ENCODE results near the gene PYDC2. TPM values are rescaled to one million over a fixed set of nuclear protein-coding genes. Genes with fewer than 3 reads are reported as not detected.

The PYDC2 gene
- total RNA-seq, 2 donors from 2014 or later: not detected

DNA sequence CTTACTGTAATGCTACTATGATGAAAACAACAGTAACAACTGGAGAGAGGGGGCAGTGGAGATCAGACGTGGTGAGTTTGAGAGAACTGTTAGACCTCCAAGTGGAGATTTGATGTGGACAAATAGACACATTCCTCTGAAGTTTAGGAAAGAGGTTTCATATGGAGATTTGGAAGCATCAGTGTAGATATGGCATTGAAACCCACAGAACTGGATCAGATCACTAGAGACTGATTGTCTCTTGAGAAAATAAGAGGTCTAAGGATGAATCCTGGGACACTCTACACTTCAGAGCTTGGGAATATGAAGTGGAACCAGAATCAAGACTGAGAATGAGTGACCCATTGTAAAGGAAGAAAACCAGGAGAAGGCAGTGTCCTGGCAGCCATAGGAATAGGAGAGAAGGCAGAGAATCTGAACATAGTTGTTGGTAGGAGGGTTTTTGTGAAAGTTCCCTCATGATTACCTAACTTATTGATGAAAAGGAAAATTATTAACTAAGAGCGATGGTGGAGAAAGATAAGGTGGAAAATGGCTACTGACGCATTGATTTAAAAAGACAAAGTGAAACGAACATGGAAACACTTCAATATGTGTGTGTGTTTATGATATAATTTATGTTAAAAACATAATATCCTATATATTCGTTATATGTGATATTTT is 29.7 kb upstream of the PYDC2 start:
- Histone ChIP-seq H3K4me1 (no peaks in the 10 kb centered on the region), H3K9me3 (no peaks in the 10 kb centered on the region), H3K27me3 (no peaks in the 10 kb centered on the region), H3K36me3 (no peaks in the 10 kb centered on the region), H3K9ac (ENCODE audit: low read depth in 2 of 2, low read length in 2 of 2) (no peak overlapping the region), H3K27ac (no peak overlapping the region), H3K4me3 (no peak overlapping the region)
- DNase-seq: no peak
- intact Hi-C loops (cut with DNase I): no loop called here
- TF ChIP-seq, protein P1, sequence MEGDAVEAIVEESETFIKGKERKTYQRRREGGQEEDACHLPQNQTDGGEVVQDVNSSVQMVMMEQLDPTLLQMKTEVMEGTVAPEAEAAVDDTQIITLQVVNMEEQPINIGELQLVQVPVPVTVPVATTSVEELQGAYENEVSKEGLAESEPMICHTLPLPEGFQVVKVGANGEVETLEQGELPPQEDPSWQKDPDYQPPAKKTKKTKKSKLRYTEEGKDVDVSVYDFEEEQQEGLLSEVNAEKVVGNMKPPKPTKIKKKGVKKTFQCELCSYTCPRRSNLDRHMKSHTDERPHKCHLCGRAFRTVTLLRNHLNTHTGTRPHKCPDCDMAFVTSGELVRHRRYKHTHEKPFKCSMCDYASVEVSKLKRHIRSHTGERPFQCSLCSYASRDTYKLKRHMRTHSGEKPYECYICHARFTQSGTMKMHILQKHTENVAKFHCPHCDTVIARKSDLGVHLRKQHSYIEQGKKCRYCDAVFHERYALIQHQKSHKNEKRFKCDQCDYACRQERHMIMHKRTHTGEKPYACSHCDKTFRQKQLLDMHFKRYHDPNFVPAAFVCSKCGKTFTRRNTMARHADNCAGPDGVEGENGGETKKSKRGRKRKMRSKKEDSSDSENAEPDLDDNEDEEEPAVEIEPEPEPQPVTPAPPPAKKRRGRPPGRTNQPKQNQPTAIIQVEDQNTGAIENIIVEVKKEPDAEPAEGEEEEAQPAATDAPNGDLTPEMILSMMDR (IDR thresholded peaks at IDR 0.05): no peak

- Histone ChIP-seq H3K27me3 (no peaks in the 10 kb centered on the region), H3K9me3 (no peaks in the 10 kb centered on the region), H3K36me3 (no peaks in the 10 kb centered on the region)
Measured at GRCh38 chr3:191432162-191432561, 28.8 kb upstream of the PYDC2 start.

DNA sequence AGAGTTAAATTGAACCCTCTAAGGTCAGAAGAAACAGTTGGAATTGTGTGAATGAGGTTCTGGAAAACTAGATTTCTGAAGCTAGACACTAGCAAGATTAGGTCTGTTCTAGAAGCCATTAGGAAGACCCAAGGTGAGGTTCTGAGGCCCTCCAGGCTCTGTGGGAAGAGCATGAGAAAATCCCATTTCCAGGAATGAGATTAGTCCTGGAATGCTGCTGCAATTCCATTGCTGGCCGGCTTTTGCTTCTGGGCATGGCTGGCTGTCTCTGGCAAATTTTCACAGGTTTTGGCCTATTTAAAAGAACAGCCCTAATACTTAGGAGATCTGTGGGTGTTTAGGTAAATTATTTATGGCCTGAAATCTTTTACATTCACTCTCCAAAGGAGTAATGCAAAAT is 26.9 kb upstream of the PYDC2 start:
- TF ChIP-seq, protein P1 (IDR thresholded peaks at IDR 0.05): no peak
- no peaks in the 10 kb centered on the region for H3K9me3 ChIP-seq
- no peaks in the 10 kb centered on the region for H3K27me3 ChIP-seq
- no peak overlapping the region for H3K4me3 ChIP-seq
- H3K36me3 ChIP-seq: no peaks in the 10 kb centered on the region
- no peaks in the 10 kb centered on the region for H3K4me1 ChIP-seq
- intact Hi-C loops (cut with DNase I): no loop called here
- DNase-seq: no peak
- H3K9ac ChIP-seq (ENCODE audit: low read depth in 2 of 2, low read length in 2 of 2): no peak overlapping the region
- H3K27ac ChIP-seq: no peak overlapping the region

More at GRCh38 chr3:191432162-191432561, 28.8 kb upstream of the PYDC2 start:
- intact Hi-C loops (cut with DNase I): no loop called here
- TF ChIP-seq, protein P1 (IDR thresholded peaks at IDR 0.05): no peak
- H3K4me3 ChIP-seq: no peak overlapping the region
- no peak overlapping the region for H3K9ac ChIP-seq (ENCODE audit: low read depth in 2 of 2, low read length in 2 of 2)
- H3K27ac ChIP-seq: no peak overlapping the region
- DNase-seq: no peak
- no peaks in the 10 kb centered on the region for H3K4me1 ChIP-seq

DNA sequence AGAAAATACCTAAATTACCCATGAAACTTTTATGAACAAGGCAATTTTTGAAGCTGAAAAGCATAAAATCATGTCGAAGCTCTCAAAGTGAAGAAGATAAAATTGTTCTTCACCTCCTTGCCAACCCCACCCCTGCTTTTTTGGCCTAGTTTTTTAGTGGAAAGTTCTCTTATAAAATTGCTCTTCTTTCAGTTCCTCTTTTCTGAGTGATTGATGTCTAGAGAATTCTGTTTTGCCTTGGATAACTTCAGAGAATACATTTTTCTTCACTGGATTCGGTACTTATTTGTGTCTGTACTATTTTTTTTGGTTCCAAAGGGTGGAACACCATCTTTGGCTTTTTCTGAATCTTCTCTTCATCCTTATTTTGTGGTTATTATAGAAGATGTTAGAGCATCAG is 25.0 kb upstream of the PYDC2 start:
- Histone ChIP-seq H3K4me3 (no peak overlapping the region), H3K9ac (ENCODE audit: low read depth in 2 of 2, low read length in 2 of 2) (no peak overlapping the region), H3K36me3 (no peaks in the 10 kb centered on the region), H3K27me3 (no peaks in the 10 kb centered on the region), H3K4me1 (no peaks in the 10 kb centered on the region), H3K9me3 (no peaks in the 10 kb centered on the region), H3K27ac (no peak overlapping the region)
- intact Hi-C loops (cut with DNase I): no loop called here
- TF ChIP-seq, protein P1 (IDR thresholded peaks at IDR 0.05): no peak
- no peak for DNase-seq

DNA sequence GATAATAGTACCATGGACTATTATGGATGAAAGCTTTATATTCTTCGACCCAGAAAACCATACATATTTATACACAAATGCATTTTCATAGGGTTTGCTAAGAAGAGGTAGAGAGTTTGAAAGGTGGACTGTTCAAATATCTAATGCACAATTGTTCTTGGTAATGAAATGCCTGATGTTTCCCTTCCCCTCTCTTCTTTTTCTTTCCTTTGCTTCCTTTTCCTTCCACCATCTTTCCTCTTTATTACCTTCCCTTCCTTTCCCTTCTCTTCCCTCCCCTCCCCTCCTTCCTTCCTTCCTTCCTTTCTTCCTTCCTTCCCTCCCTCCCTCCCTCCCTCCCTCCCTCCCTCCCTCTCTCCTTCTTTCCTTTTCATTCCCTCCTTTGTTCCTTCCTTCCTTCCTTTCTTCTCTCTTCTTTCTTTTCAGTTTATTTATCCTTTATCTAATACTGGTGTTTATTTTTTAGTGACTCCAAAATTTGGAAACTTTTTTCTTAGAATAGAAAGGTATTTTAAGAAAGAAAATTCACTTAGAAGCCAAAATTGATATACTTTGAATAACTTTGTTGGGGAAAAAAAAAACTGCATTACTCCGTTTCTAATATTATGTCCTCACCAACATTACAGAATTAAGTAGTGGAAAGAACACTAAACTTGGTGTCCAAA is 22.7 kb upstream of the PYDC2 start:
- Histone ChIP-seq H3K36me3 (no peaks in the 10 kb centered on the region), H3K27ac (no peak overlapping the region), H3K9ac (ENCODE audit: low read depth in 2 of 2, low read length in 2 of 2) (no peak overlapping the region), H3K4me3 (no peak overlapping the region), H3K4me1 (no peaks in the 10 kb centered on the region), H3K9me3 (no peaks in the 10 kb centered on the region), H3K27me3 (no peaks in the 10 kb centered on the region)
- DNase-seq: no peak
- TF ChIP-seq, protein P1 (IDR thresholded peaks at IDR 0.05): no peak
- intact Hi-C loops (cut with DNase I): no loop called here
